Amygdala (tissue), 56 donors: ENCODE data around the gene CACTIN.
"Not testable (repeated sequence)": the region's sequence is repeated elsewhere in the genome, so short reads cannot be mapped to it uniquely, and the experiment has no call there.

Experiments
- DNase-seq, 56 donors: peaks; one replicate each; lab custom pipeline; 2025; lab: John Stamatoyannopoulos, UW

The CACTIN gene

GRCh38 chr19:3575949-3576673, 50.5 kb downstream of the CACTIN start:
- no peak for DNase-seq

- DNase-seq: peak in 7 of 56 donors; percentile 6 to 34 (median 18)
These were observed 51.3 kb downstream of the CACTIN start for GRCh38 chr19:3575260-3575741.

GRCh38 chr19:3573858-3574637, 52.5 kb downstream of the CACTIN start:
- DNase-seq: peak in 47 of 56 donors; percentile 6 to 94 (median 65)

GRCh38 chr19:3573162-3573857, 53.3 kb downstream of the CACTIN start:
- DNase-seq: peak in 1 of 56 donors; percentile 55

GRCh38 chr19:3572855-3573161, 53.8 kb downstream of the CACTIN start, which contains the start of gene HMG20B:
Gene HMG20B (plus strand): TSS chr19:3572944. CDS start chr19:3573310, 366 bp downstream.
- no peak for DNase-seq

GRCh38 chr19:3572132-3572854, 54.3 kb downstream of the CACTIN start:
- peak; percentile 70 to 100 (median 99) for DNase-seq

- peak in 32 of 56 donors; percentile 16 to 79 (median 54) for DNase-seq
These were observed 56.0 kb downstream of the CACTIN start for GRCh38 chr19:3570606-3571011.

- not testable (repeated sequence) for DNase-seq
These were observed 56.5 kb downstream of the CACTIN start for GRCh38 chr19:3570042-3570441.

GRCh38 chr19:3565139-3565538, 61.5 kb downstream of the CACTIN start:
- DNase-seq: no peak

GRCh38 chr19:3563709-3564524, 62.7 kb downstream of the CACTIN start:
- no peak for DNase-seq
